Naive thymus-derived CD4-positive, alpha-beta T cell (primary cell): ENCODE data around the gene DNAJB4. TPM values are rescaled to one million over a fixed set of nuclear protein-coding genes. Genes with fewer than 3 reads are reported as not detected.
"Not testable (repeated sequence)": the region's sequence is repeated elsewhere in the genome, so short reads cannot be mapped to it uniquely, and the experiment has no call there.

Source experiments
- ATAC-seq: fragments of 150-1000 bp; cut with Tn5 transposase; 2 replicates; pipeline ENCODE4 v1.10.0; 2021; ENCODE audit warnings: mild to moderate bottlenecking, moderate library complexity
- CTCF ChIA-PET: fragments of 350-600 bp; sonication (Branson Sonifier 250); formaldehyde crosslinking; loops from one replicate; lab custom pipeline; 2021; ENCODE audit warnings: antibody characterized with exemption; lab: Charles Lee
- POLR2A ChIA-PET: fragments of 350-600 bp; sonication (Branson Sonifier 250); formaldehyde crosslinking; loops from one replicate; lab custom pipeline; 2021; ENCODE audit warnings: antibody characterized with exemption, inconsistent platforms; lab: Charles Lee
- DNase-seq, 9 donors: peaks; one replicate each; pipeline versions ENCODE4 v3.0.0 to v3.0.0-alpha.2; 2020 to 2022; ENCODE audit warnings: mixed read lengths in 1 of 9
- H3K27ac ChIP-seq: one replicate; pipeline ENCODE4 v1.7.0; 2013; ENCODE audit warnings: mild to moderate bottlenecking, low read depth, low read length, moderate library complexity
- H3K27me3 ChIP-seq, 2 donors: one replicate each; pipeline ENCODE4 v1.7.0; 2013; ENCODE audit warnings: low read length in 2 of 2, mild to moderate bottlenecking in 2 of 2, moderate library complexity in 2 of 2; ENCODE audit not compliant: control insufficient read depth in 2 of 2, insufficient read depth in 2 of 2
- H3K36me3 ChIP-seq, 3 experiments: 1 replicate in 2 of 3; 2 replicates in 1 of 3; pipeline ENCODE4 v1.7.0; 2013; ENCODE audit warnings: low read length in 3 of 3, mild to moderate bottlenecking in 3 of 3, moderate library complexity in 1 of 3; ENCODE audit not compliant: insufficient read depth in 3 of 3, control insufficient read depth in 2 of 3
- H3K4me1 ChIP-seq, 2 donors: one replicate each; pipeline ENCODE4 v1.7.0; 2013; ENCODE audit warnings: low read length in 2 of 2, mild to moderate bottlenecking in 2 of 2, moderate library complexity in 1 of 2; ENCODE audit not compliant: control insufficient read depth in 2 of 2, insufficient read depth in 2 of 2
- H3K4me3 ChIP-seq: 2 replicates; pipeline ENCODE4 v1.7.0; 2013; ENCODE audit warnings: mild to moderate bottlenecking, low read length
- H3K9me3 ChIP-seq, 3 experiments: 1 replicate in 2 of 3; 2 replicates in 1 of 3; pipeline ENCODE4 v1.7.0; 2013; ENCODE audit warnings: low read length in 3 of 3; ENCODE audit not compliant: control insufficient read depth in 2 of 3
- H3K27ac Mint-ChIP-seq, 9 donors: one replicate each; pipeline ENCODE4 v1.8.0; 2020 to 2022; ENCODE audit warnings: mixed read lengths in 9 of 9, mild to moderate bottlenecking in 8 of 9, moderate library complexity in 5 of 9, inconsistent platforms in 2 of 9
- H3K27me3 Mint-ChIP-seq, 5 donors: one replicate each; pipeline ENCODE4 v1.8.0; 2021 to 2022; ENCODE audit warnings: mixed read lengths in 5 of 5, mild to moderate bottlenecking in 1 of 5
- H3K36me3 Mint-ChIP-seq, 5 donors: one replicate each; pipeline ENCODE4 v1.8.0; 2020 to 2022; ENCODE audit warnings: mixed read lengths in 5 of 5, mild to moderate bottlenecking in 3 of 5, inconsistent platforms in 1 of 5
- H3K4me1 Mint-ChIP-seq, 7 donors: one replicate each; pipeline ENCODE4 v1.8.0; 2020 to 2022; ENCODE audit warnings: mixed read lengths in 7 of 7, mild to moderate bottlenecking in 3 of 7, inconsistent platforms in 1 of 7
- H3K4me3 Mint-ChIP-seq, 10 donors: one replicate each; pipeline ENCODE4 v1.8.0; 2020 to 2022; ENCODE audit warnings: mild to moderate bottlenecking in 10 of 10, mixed read lengths in 10 of 10, moderate library complexity in 6 of 10, inconsistent platforms in 2 of 10
- H3K9me3 Mint-ChIP-seq, 11 donors: one replicate each; pipeline ENCODE4 v1.8.0; 2020 to 2022; ENCODE audit warnings: mixed read lengths in 11 of 11, mild to moderate bottlenecking in 4 of 11, inconsistent platforms in 1 of 11, moderate library complexity in 1 of 11
- intact Hi-C, 2 donors: fragments of 100-400 bp; cut with micrococcal nuclease; formaldehyde crosslinking; loops; one replicate each; pipeline ENCODE4 v1.15.1; 2023
- polyA plus RNA-seq, 2 donors: library from polyadenylated mRNA; unstranded; fragments of 300-500 nt; fragmentation: Illumina TruSeq; gene quantifications; one replicate each; pipeline ENCODE4 v1.2.3, GENCODE V29; 2021
- total RNA-seq, 6 experiments: library from RNA in 5 of 6; stranded (reverse) in 5 of 6; gene quantifications; 1 replicate in 5 of 6; 2 replicates in 1 of 6; pipeline ENCODE4 v1.2.3 and lab custom pipeline; 2021 to 2026

Gene DNAJB4
- total and polyA plus RNA-seq, 7 experiments from 2014 or later: 5.9 to 20.1 (median 17.7) TPM

DNA sequence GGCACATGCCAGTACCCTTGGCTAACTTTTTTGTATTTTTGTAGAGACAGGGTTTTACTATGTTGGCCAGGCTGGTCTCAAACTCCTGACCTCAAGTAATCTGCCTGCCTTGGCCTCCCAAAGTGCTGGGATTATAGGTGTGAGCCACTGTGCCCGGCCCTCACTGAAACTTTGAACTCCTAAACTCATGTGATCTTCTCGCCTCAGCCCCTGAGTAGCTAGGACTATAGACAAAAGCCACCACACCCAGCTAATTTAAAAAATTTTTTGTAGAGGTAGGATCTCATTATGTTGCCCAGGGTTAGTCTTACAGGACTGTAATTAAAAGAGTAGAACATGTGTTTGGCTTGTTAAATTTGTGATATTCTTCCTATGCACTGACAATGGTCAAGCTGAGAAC is 60.1 kb downstream of the DNAJB4 start:
- ATAC-seq, intact Hi-C loops, H3K27ac ChIP-seq, H3K4me1 ChIP-seq, H3K36me3 Mint-ChIP-seq, H3K27ac Mint-ChIP-seq, POLR2A ChIA-PET, H3K4me1 Mint-ChIP-seq, H3K9me3 Mint-ChIP-seq, H3K9me3 ChIP-seq, H3K36me3 ChIP-seq, H3K4me3 Mint-ChIP-seq, CTCF ChIA-PET, DNase-seq, H3K27me3 ChIP-seq, H3K4me3 ChIP-seq: not testable (repeated sequence)
- H3K27me3 Mint-ChIP-seq: peaks cover 6 to 22% (median 7%) of the 10 kb centered on the region in 5 donors

Other genes starting within 250 kb of the DNAJB4 start
- gene USP33, start 245.1 kb upstream of the DNAJB4 start, total RNA-seq: 100 to 1,000 TPM in 1 of 5 experiments, 10 to 100 TPM in 4; 54.0 to 101 (median 86.4) TPM
- gene USP33, start 245.1 kb upstream of the DNAJB4 start, polyA plus RNA-seq: 10 to 100 TPM; 42.0 to 52.1 TPM
- 10 to 100 TPM; 12.1 to 23.5 (median 15.9) TPM for gene MIGA1, start 225.3 kb upstream of the DNAJB4 start, total RNA-seq
- gene MIGA1, start 225.3 kb upstream of the DNAJB4 start, polyA plus RNA-seq: 10 to 100 TPM in 1 of 2 donors, 1 to 10 TPM in 1; 8.8 to 11.6 TPM
- 1 to 10 TPM in 2 of 5 experiments, under 1 TPM in 3; 0.48 to 2.6 (median 0.78) TPM for gene NEXN, start 116.3 kb upstream of the DNAJB4 start, total RNA-seq
- 1 to 10 TPM in 1 of 2 donors, under 1 TPM in 1; 0.33 to 1.4 TPM for gene NEXN, start 116.3 kb upstream of the DNAJB4 start, polyA plus RNA-seq
- 100 to 1,000 TPM; 182 to 253 (median 224) TPM for gene FUBP1, start 25.9 kb upstream of the DNAJB4 start, total RNA-seq
- gene FUBP1, start 25.9 kb upstream of the DNAJB4 start, polyA plus RNA-seq: 10 to 100 TPM; 58.0 to 61.8 TPM
- gene GIPC2, start 41.0 kb downstream of the DNAJB4 start, total RNA-seq: under 1 TPM in 2 of 5 experiments, not detected in 3; 0.57 to 0.60 TPM
- under 1 TPM; 0.05 to 0.32 TPM for gene GIPC2, start 41.0 kb downstream of the DNAJB4 start, polyA plus RNA-seq